Measurements from ENCODE around the gene CHRDL1.

Gene CHRDL1

DNA sequence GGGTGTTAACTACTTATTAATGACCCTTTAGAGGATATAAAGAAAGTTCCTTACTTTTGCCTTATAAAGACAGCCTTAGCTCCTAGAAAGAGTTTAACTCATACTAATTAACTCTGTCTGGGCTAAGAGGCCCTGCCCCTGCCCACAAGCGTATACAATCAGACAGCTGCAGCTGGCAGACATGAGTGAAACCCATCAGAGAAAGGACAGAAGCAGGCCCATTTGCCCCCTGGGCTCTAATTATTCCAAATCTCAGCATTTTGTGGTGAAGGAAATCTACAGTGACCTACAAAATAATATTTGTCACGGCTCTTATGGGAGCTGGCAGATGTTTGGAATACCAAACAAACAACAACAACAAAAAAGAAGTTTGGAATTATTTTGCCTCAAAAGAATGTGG, 71.8 kb downstream of the CHRDL1 start:
- no peak overlapping the region for H3K4me3 ChIP-seq (ENCODE audit: low read depth, low read length)
- TF ChIP-seq, protein P1, sequence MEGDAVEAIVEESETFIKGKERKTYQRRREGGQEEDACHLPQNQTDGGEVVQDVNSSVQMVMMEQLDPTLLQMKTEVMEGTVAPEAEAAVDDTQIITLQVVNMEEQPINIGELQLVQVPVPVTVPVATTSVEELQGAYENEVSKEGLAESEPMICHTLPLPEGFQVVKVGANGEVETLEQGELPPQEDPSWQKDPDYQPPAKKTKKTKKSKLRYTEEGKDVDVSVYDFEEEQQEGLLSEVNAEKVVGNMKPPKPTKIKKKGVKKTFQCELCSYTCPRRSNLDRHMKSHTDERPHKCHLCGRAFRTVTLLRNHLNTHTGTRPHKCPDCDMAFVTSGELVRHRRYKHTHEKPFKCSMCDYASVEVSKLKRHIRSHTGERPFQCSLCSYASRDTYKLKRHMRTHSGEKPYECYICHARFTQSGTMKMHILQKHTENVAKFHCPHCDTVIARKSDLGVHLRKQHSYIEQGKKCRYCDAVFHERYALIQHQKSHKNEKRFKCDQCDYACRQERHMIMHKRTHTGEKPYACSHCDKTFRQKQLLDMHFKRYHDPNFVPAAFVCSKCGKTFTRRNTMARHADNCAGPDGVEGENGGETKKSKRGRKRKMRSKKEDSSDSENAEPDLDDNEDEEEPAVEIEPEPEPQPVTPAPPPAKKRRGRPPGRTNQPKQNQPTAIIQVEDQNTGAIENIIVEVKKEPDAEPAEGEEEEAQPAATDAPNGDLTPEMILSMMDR (IDR thresholded peaks at IDR 0.05; ENCODE audit: borderline replicate concordance, insufficient read depth, low read depth, low read length), result no peak

DNA sequence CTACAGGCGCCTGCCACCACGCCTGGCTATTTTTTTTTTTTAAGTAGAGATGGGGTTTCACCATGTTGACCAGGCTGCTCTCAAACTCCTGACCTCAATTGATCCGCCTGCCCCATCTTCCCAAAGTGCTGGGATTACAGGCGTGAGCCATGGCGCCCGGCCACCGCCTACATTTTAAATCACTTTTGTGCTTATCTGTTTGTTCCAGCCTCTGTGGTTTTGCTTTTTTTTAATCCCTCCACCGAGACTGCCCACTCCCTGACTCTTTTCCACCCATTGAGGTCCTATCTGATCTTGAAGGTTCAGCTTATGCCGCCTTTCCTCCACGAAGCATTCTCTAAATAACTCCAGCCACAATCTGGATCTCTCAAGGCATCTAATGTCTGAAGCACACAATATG, 73.5 kb downstream of the CHRDL1 start:
- no peak overlapping the region for H3K4me3 ChIP-seq (ENCODE audit: low read depth, low read length)
- TF ChIP-seq, protein P1 (IDR thresholded peaks at IDR 0.05; ENCODE audit: borderline replicate concordance, insufficient read depth, low read depth, low read length), result no peak

DNA sequence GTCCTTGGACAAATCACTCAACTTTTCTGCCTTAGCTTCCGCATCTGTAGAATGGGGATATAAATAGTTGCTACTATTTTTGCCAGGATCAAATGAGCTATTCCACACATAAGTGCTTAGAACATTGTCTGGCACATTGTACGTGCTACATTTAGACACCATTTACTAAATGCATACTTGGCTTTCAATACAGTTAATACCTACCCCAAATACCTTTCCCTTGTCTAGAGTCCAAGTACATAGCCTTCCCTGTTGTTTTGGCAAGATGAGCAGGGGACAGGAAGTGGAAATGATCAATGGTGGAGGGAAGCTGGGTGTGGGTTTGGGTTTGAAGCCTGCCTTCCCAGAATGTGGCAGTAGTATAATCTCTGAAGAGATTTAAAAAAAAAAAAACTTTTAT, 82.0 kb downstream of the CHRDL1 start:
- no peak overlapping the region for H3K4me3 ChIP-seq (ENCODE audit: low read depth, low read length)
- TF ChIP-seq, protein P1 (IDR thresholded peaks at IDR 0.05; ENCODE audit: borderline replicate concordance, insufficient read depth, low read depth, low read length), result no peak

DNA sequence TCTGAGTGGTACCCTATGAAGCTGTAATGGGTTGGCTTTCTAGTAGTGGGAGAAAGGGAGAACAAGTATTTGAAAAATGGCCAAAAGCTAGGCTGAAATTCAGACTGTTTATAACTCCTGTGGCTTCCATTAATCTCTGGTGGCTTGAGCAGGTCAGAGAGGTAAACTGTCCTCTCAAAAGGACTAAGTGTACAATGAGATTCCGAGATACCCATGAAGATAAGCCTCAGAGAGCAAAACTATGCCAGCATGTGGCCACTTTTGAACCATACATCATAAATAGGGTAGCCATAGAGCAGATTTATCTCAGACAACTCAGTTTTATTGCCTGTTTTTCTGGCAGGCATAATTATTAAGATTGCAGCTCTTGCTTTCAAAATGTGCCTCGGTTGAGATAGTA, 89.2 kb downstream of the CHRDL1 start:
- TF ChIP-seq, protein P1 (IDR thresholded peaks at IDR 0.05; ENCODE audit: borderline replicate concordance, insufficient read depth, low read depth, low read length), result no peak
- H3K4me3 ChIP-seq (ENCODE audit: low read depth, low read length), result no peak overlapping the region

DNA sequence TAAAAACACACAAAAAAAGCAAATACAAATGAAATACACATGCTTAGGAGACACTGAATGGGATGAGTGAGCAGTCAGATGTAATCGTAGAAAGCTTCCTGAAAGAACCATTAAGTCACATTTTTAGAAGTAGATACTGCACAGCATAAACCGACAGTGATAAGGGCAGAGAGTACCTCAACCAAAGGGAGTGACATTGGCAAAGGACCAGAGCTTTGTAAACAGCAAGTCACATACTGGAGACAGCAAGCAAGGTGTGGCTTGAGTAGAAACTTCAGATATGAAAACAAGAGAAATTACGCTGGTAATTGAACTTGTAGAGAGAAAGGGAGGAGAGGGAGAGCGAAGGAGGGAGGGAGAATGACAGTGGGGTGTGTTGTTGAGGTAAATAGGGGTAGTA, 92.0 kb downstream of the CHRDL1 start:
- H3K4me3 ChIP-seq (ENCODE audit: low read depth, low read length), result no peak overlapping the region
- TF ChIP-seq, protein P1 (IDR thresholded peaks at IDR 0.05; ENCODE audit: borderline replicate concordance, insufficient read depth, low read depth, low read length), result no peak

DNA sequence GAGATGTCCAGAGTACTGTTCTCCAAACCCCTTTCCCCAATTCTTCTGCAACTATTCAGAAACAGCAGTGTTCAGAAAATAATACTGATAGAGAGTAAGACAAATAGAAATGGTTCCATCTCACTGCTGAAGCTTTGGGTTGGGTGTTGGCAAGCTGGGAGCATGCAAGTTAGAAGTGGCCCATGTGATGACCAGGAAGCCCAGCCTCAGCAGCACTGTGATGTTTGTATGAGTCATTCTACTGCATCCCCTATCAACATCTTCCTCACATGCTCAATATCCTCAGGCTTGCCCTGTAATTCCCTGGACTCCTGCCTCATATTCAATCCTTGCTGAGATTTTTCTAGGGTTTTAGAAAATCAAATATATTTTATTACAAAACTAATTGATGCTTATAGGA, 96.5 kb downstream of the CHRDL1 start:
- TF ChIP-seq, protein P1 (IDR thresholded peaks at IDR 0.05; ENCODE audit: borderline replicate concordance, insufficient read depth, low read depth, low read length), result no peak
- no peak overlapping the region for H3K4me3 ChIP-seq (ENCODE audit: low read depth, low read length)

DNA sequence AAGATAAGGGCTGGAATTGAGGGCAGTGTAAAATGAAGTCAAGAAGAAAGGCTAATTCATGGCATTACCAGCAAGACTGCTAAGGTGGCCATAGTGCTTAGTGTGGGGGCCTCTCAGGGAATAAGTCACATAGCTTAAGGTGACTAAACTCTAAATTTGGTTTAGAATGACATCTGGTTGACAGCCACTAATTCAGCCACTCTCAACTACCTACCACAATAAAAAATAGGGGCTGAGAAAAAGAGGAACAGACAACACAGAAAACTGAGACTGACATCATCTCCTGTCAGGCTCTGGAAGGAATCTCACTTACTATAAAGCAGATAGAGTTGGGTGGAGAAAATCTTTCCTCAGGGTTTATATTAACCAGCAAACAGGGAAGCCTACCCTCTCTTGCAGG, 96.9 kb downstream of the CHRDL1 start:
- no peak overlapping the region for H3K4me3 ChIP-seq (ENCODE audit: low read depth, low read length)
- TF ChIP-seq, protein P1 (IDR thresholded peaks at IDR 0.05; ENCODE audit: borderline replicate concordance, insufficient read depth, low read depth, low read length), result no peak
